Activated CD4-positive, alpha-beta T cell treated with anti-CD3 and anti-CD28 coated beads, Interleukin-10, Interleukin-2, amounts not matched to agents 100 ng/mL and 50 ng/mL, durations not matched to agents 16 hours and 8 hours (primary cell): ENCODE measurements around the gene EGFR.

Experiments used
- DNase-seq: peaks from one replicate; pipeline ENCODE4 v3.0.0-alpha.2; 2020

EGFR gene

GRCh38 chr7:55043691-55044370, 25.0 kb downstream of the EGFR start:
- DNase-seq, result no peak

- DNase-seq, result no peak
These were observed 25.5 kb downstream of the EGFR start for GRCh38 chr7:55044371-55044717.

GRCh38 chr7:55044791-55045190, 26.0 kb downstream of the EGFR start:
- DNase-seq, result no peak

GRCh38 chr7:55046582-55047342, 27.9 kb downstream of the EGFR start:
- no peak for DNase-seq

- no peak for DNase-seq
These were observed 29.5 kb downstream of the EGFR start for GRCh38 chr7:55048221-55048859.

- DNase-seq, result no peak
These were observed 31.5 kb downstream of the EGFR start for GRCh38 chr7:55050281-55050680.

- no peak for DNase-seq
These were observed 33.3 kb downstream of the EGFR start for GRCh38 chr7:55052081-55052480.

GRCh38 chr7:55052741-55053427, 34.1 kb downstream of the EGFR start:
- no peak for DNase-seq

GRCh38 chr7:55053651-55054571, 35.1 kb downstream of the EGFR start:
- DNase-seq, result no peak

GRCh38 chr7:55054758-55055157, 35.9 kb downstream of the EGFR start:
- DNase-seq, result no peak

GRCh38 chr7:55055479-55055878, 36.7 kb downstream of the EGFR start:
- DNase-seq, result no peak

GRCh38 chr7:55056068-55056467, 37.3 kb downstream of the EGFR start:
- DNase-seq, result no peak

- DNase-seq, result no peak
These were observed 38.0 kb downstream of the EGFR start for GRCh38 chr7:55056577-55057480.

GRCh38 chr7:55058314-55058713, 39.5 kb downstream of the EGFR start:
- DNase-seq, result no peak

GRCh38 chr7:55059021-55059420, 40.2 kb downstream of the EGFR start:
- DNase-seq, result no peak

- DNase-seq, result no peak
These were observed 41.3 kb downstream of the EGFR start for GRCh38 chr7:55060085-55060484.

GRCh38 chr7:55060636-55061022, 41.8 kb downstream of the EGFR start:
- DNase-seq, result no peak

GRCh38 chr7:55061726-55062499, 43.1 kb downstream of the EGFR start:
- no peak for DNase-seq

GRCh38 chr7:55063061-55063460, 44.2 kb downstream of the EGFR start:
- DNase-seq, result no peak

- no peak for DNase-seq
These were observed 44.8 kb downstream of the EGFR start for GRCh38 chr7:55063633-55064032.

GRCh38 chr7:55065079-55065478, 46.3 kb downstream of the EGFR start:
- DNase-seq, result no peak
